IMR-90 (cell line): ENCODE results near the gene MGLL. TPM values are rescaled to one million over a fixed set of nuclear protein-coding genes. Genes with fewer than 3 reads are reported as not detected.

ENCODE experiments used
- ATAC-seq: fragments of 200-7000 bp; cut with Tn5 transposase; 2 replicates; pipeline ENCODE4 v1.9.1; 2020; ENCODE audit warnings: low read depth, mild to moderate bottlenecking, moderate library complexity
- BruUV-seq: library from RNA; stranded (reverse); fragments of 400-500 nt; replicated peaks from 2 replicates; lab custom pipeline; 2021; lab: Mats Ljungman, UMichigan
- CTCF ChIA-PET: fragments of 300-600 bp; formaldehyde crosslinking; extraction: SDS; loops from one replicate; lab custom pipeline; 2021; ENCODE audit warnings: antibody characterized with exemption; lab: Yijun Ruan, JAX
- POLR2A ChIA-PET: fragments of 300-600 bp; sonication (Branson Sonifier 250); formaldehyde crosslinking; loops from one replicate; lab custom pipeline; 2022; ENCODE audit warnings: antibody characterized with exemption; ENCODE audit not compliant: unreplicated experiment; lab: Charles Lee
- DNase-seq: peaks from one replicate; pipeline ENCODE4 v3.0.0; 2013
- H2AFZ ChIP-seq: replicated peaks from 2 replicates; pipeline ENCODE3; 2013; ENCODE audit warnings: low read length, mild to moderate bottlenecking; ENCODE audit not compliant: poor library complexity
- H2AK5ac ChIP-seq: 2 replicates; pipeline ENCODE4 v1.6.1; 2013; ENCODE audit warnings: low read depth, low read length, inconsistent platforms
- H2AK9ac ChIP-seq: replicated peaks from 2 replicates; pipeline ENCODE3; 2013; ENCODE audit warnings: mild to moderate bottlenecking, low read depth, low read length, moderate library complexity; ENCODE audit not compliant: poor library complexity
- H2BK120ac ChIP-seq: 2 replicates; pipeline ENCODE4 v1.6.1; 2013; ENCODE audit warnings: low read depth, low read length, inconsistent platforms
- H2BK15ac ChIP-seq: 3 replicates; pipeline ENCODE4 v1.6.1; 2013; ENCODE audit warnings: low read depth, low read length, inconsistent platforms
- H2BK20ac ChIP-seq: 2 replicates; pipeline ENCODE4 v1.6.1; 2013; ENCODE audit warnings: low read depth, mild to moderate bottlenecking, inconsistent platforms, low read length, moderate library complexity
- H2BK5ac ChIP-seq: 2 replicates; pipeline ENCODE4 v1.6.1; 2013; ENCODE audit warnings: mild to moderate bottlenecking, low read depth, low read length, inconsistent platforms; ENCODE audit not compliant: poor library complexity, severe bottlenecking
- H3K14ac ChIP-seq: replicated peaks from 2 replicates; pipeline ENCODE4 v1.6.1; 2013; ENCODE audit warnings: low read depth, low read length, inconsistent platforms
- H3K18ac ChIP-seq: 2 replicates; pipeline ENCODE4 v1.6.1; 2013; ENCODE audit warnings: low read depth, low read length, control low read depth
- H3K23ac ChIP-seq: 2 replicates; pipeline ENCODE4 v1.6.1; 2013; ENCODE audit warnings: low read depth, low read length, inconsistent platforms
- H3K27ac ChIP-seq: 2 replicates; pipeline ENCODE4 v1.5.1; 2013; ENCODE audit warnings: mild to moderate bottlenecking, control low read depth, low read length; ENCODE audit not compliant: insufficient read depth
- H3K27me3 ChIP-seq: 2 replicates; pipeline ENCODE4 v1.6.1; 2013; ENCODE audit warnings: low read length; ENCODE audit not compliant: control insufficient read depth, insufficient read depth
- H3K36me3 ChIP-seq: 2 replicates; pipeline ENCODE4 v1.6.1; 2013; ENCODE audit warnings: low read length, mixed read lengths; ENCODE audit not compliant: control insufficient read depth, insufficient read depth
- H3K4ac ChIP-seq: 2 replicates; pipeline ENCODE4 v1.6.1; 2013; ENCODE audit warnings: low read depth, low read length, inconsistent platforms
- H3K4me1 ChIP-seq: 2 replicates; pipeline ENCODE4 v1.6.1; 2013; ENCODE audit warnings: low read length, mixed read lengths; ENCODE audit not compliant: control insufficient read depth, insufficient read depth
- H3K4me2 ChIP-seq: 2 replicates; pipeline ENCODE4 v1.6.1; 2013; ENCODE audit warnings: low read depth, mild to moderate bottlenecking, control low read depth, low read length, moderate library complexity
- H3K4me3 ChIP-seq: 2 replicates; pipeline ENCODE4 v1.5.1; 2013; ENCODE audit warnings: low read depth, mild to moderate bottlenecking, control low read depth, low read length, moderate library complexity; ENCODE audit not compliant: insufficient read depth
- H3K56ac ChIP-seq: 2 replicates; pipeline ENCODE4 v1.6.1; 2013; ENCODE audit warnings: low read length, inconsistent platforms; ENCODE audit not compliant: insufficient read depth; ENCODE audit errors: extremely low read depth
- H3K79me1 ChIP-seq, 2 experiments: 2 replicates each; pipeline ENCODE4 v1.6.1; 2013; ENCODE audit warnings: low read length in 2 of 2, inconsistent platforms in 1 of 2, low read depth in 1 of 2
- H3K9ac ChIP-seq: 2 replicates; pipeline ENCODE4 v1.6.1; 2013; ENCODE audit warnings: low read depth, low read length, control low read depth
- H3K9me1 ChIP-seq: 2 replicates; pipeline ENCODE4 v1.6.1; 2013; ENCODE audit warnings: low read length, inconsistent platforms; ENCODE audit not compliant: insufficient read depth
- H3K9me3 ChIP-seq: 2 replicates; pipeline ENCODE4 v1.6.1; 2013; ENCODE audit warnings: low read length; ENCODE audit not compliant: control insufficient read depth, insufficient read depth
- H4K20me1 ChIP-seq: 2 replicates; pipeline ENCODE4 v1.6.1; 2013; ENCODE audit warnings: low read length, inconsistent platforms; ENCODE audit not compliant: insufficient read depth
- H4K5ac ChIP-seq: 2 replicates; pipeline ENCODE4 v1.6.1; 2013; ENCODE audit warnings: mild to moderate bottlenecking, low read depth, low read length, control low read depth
- H4K8ac ChIP-seq, 2 experiments: 2 replicates each; pipeline ENCODE4 v1.6.1; 2013; ENCODE audit warnings: low read depth in 2 of 2, low read length in 2 of 2, control low read depth in 1 of 2, inconsistent platforms in 1 of 2
- H4K91ac ChIP-seq: 2 replicates; pipeline ENCODE4 v1.6.1; 2013; ENCODE audit warnings: low read depth, low read length, inconsistent platforms; ENCODE audit not compliant: insufficient read depth
- BHLHE40 ChIP-seq: fragments of 150-350 bp; IDR thresholded peaks from 2 replicates; pipeline ENCODE4 v1.6.1; 2016; ENCODE audit warnings: mild to moderate bottlenecking, low read depth, low read length
- CHD1 ChIP-seq: IDR thresholded peaks from 2 replicates; pipeline ENCODE4 v1.6.1; 2012; ENCODE audit warnings: low read depth, low read length, improper control_type of control experiment
- MAFK ChIP-seq: IDR thresholded peaks from 2 replicates; pipeline ENCODE4 v1.6.1; 2012; ENCODE audit warnings: low read depth, low read length, improper control_type of control experiment
- MAZ ChIP-seq: IDR thresholded peaks from 2 replicates; pipeline ENCODE4 v1.6.1; 2012; ENCODE audit warnings: low read depth, mild to moderate bottlenecking, low read length, improper control_type of control experiment, moderate library complexity, borderline replicate concordance
- NFE2L2 ChIP-seq: fragments of 150-350 bp; IDR thresholded peaks from 2 replicates; pipeline ENCODE4 v1.6.1; 2016; ENCODE audit warnings: low read depth, mild to moderate bottlenecking, low read length
- RCOR1 ChIP-seq: IDR thresholded peaks from 2 replicates; pipeline ENCODE4 v1.6.1; 2012; ENCODE audit warnings: mild to moderate bottlenecking, low read length, improper control_type of control experiment; ENCODE audit not compliant: insufficient replicate concordance
- RFX5 ChIP-seq: IDR thresholded peaks from 2 replicates; pipeline ENCODE4 v1.8.0; 2012; ENCODE audit warnings: low read depth, mild to moderate bottlenecking, low read length, moderate library complexity
- SMC3 ChIP-seq: fragments of 150-350 bp; IDR thresholded peaks from 2 replicates; pipeline ENCODE4 v1.6.1; 2016; ENCODE audit warnings: low read depth, mild to moderate bottlenecking, antibody characterized with exemption, low read length, moderate library complexity
- WGBS, 2 experiments: methylation state at CpG; one replicate each; pipeline versions ENCODE4 v1.1.5 to v1.1.7; 2013; ENCODE audit warnings: missing lambda C conversion rate in 2 of 2; ENCODE audit not compliant: insufficient read length in 1 of 2; ENCODE audit errors: extremely low coverage in 2 of 2; 5-methylcytosine and 5-hydroxymethylcytosine counted together
- dilution Hi-C: fragments of 300-500 bp; cut with HindIII; formaldehyde crosslinking; loops from one replicate; pipeline ENCODE4 v1.14.3; 2018; ENCODE audit warnings: low sequenced_read_pairs; ENCODE audit not compliant: unreplicated experiment
- in situ Hi-C: fragments of 300-500 bp; cut with MboI; formaldehyde crosslinking; loops from 3 replicates; pipeline ENCODE4 v1.14.3; 2019; ENCODE audit warnings: low sequenced_read_pairs, inconsistent platforms, mixed read lengths
- intact Hi-C: fragments of 100-400 bp; cut with micrococcal nuclease; formaldehyde crosslinking; loops from 2 replicates; pipeline ENCODE4 v1.10.0; 2022
- polyA plus RNA-seq, 3 experiments: library from polyadenylated mRNA; depleted of rRNA; stranded (reverse); fragments of >200 nt; gene quantifications; 2 replicates each; pipeline ENCODE4 v1.2.3, GENCODE V29; 2012; ENCODE audit warnings: low replicate concordance in 1 of 3
- total RNA-seq: library from RNA; depleted of rRNA; stranded (reverse); fragments of >200 nt; gene quantifications from 2 replicates; pipeline ENCODE4 v1.2.3, GENCODE V29; 2012
- TF ChIP-seq, protein P1 (sequence below): fragments of 150-350 bp; IDR thresholded peaks from 2 replicates; pipeline ENCODE4 v1.6.1; 2017; ENCODE audit warnings: mild to moderate bottlenecking, antibody characterized with exemption, low read length, low read depth
- TF ChIP-seq, protein P2 (sequence below): conservative IDR thresholded peaks from 2 replicates; pipeline ENCODE4 v1.5.1; 2012; ENCODE audit warnings: mild to moderate bottlenecking, low read depth, low read length, improper control_type of control experiment
- TF ChIP-seq, protein P3 (sequence below): fragments of 150-350 bp; IDR thresholded peaks from 2 replicates; pipeline ENCODE4 v1.6.1; 2016; ENCODE audit warnings: low read depth, mild to moderate bottlenecking, low read length, moderate library complexity, borderline replicate concordance

The MGLL gene
- total and polyA plus RNA-seq, 2 of the 4 experiments (the other 2 are of a cell fraction), result 23.7 to 60.6 TPM

DNA sequence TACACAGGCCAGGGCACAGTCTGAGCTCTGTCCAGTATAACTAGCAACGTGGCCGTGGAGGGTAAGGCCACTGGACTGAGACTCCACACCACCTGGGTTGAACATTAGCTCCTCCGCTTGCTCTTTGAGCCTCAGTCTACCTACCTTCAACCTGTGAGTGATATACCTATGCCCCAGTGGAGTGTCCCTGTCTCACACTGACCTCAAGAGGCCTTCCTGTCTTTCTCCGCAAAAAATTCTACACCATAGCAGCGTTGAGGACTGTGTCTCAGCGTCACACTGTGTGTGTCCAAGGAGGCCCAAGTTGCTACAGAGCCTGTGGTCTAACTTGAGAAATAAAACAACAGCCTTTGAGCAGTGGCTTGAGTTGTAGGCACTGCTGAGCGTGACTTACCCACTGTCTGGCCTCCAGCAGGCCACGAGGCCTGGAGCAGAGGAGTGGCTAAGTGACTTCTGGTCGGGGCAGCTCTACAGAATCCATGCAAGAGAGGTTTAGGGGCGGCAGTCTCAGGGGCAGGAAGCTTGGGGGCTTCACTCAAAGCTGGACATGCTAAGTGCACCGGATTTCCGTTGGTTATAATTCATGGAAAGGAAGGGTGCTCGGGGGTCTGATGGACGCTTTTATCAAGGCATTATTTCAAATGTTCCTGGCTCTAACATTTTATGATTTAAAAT is 2.0 kb upstream of the MGLL start:
- Histone ChIP-seq H2AK5ac (no peak overlapping the region; the same call in 1 of the 2 replicates), H2AFZ (peak overlapping the region; percentile 19), H3K9ac (no peak overlapping the region), H3K4me3 (no peak overlapping the region), H2BK20ac (peak overlapping the region; percentile 18), H2BK15ac (no peak overlapping the region), H3K9me3 (no peaks in the 10 kb centered on the region), H4K8ac (no peak overlapping the region; a peak in 1 of 4 replicates), H3K4ac (0 out of 2 replicates have a peak overlapping the region, but pooled peaks have one; percentile 12), H3K4me2 (no peak overlapping the region), H4K20me1 (no peaks in the 10 kb centered on the region), H3K18ac (no peak overlapping the region), H2BK5ac (no peak overlapping the region), H3K27ac (no peak overlapping the region), H3K14ac (no peak overlapping the region), H2BK120ac (no peak overlapping the region), H2AK9ac (peak overlapping the region; percentile 49), H4K5ac (no peak overlapping the region), H3K4me1 (peaks cover 16% of the 10 kb centered on the region), H3K27me3 (no peaks in the 10 kb centered on the region), H3K79me1 (peaks cover 13 to 34% of the 10 kb centered on the region in 2 experiments; a peak in 3 of 4 replicates), H3K9me1 (peaks cover 6% of the 10 kb centered on the region), H3K36me3 (no peaks in the 10 kb centered on the region; the same call in 1 of the 2 replicates), H3K56ac (no peak overlapping the region), H3K23ac (0 out of 2 replicates have a peak overlapping the region, but pooled peaks have one; percentile 16), H4K91ac (no peak overlapping the region)
- ATAC-seq (no peak), DNase-seq (no peak)
- intact Hi-C loops, result loop anchor here (5.0 kb wide), 1 partner anchor 87 kb away; no protein-coding TSS in a partner anchor
- no TSS peak for BruUV-seq
- ChIA-PET POLR2A (no interaction called here), CTCF (interaction anchor here (1.4 kb wide), 1 partner anchor 127 kb away, joined by 3 read pairs; no protein-coding TSS in a partner anchor)
- 90% methylated on average over 7 of the region's 14 CpGs; no CpG with 5 or more reads in 1 of the 2 experiments for WGBS, 2 experiments
- in situ Hi-C loops, result no loop called here
- no peak for TF ChIP-seq NFE2L2
- TF ChIP-seq, protein P1, sequence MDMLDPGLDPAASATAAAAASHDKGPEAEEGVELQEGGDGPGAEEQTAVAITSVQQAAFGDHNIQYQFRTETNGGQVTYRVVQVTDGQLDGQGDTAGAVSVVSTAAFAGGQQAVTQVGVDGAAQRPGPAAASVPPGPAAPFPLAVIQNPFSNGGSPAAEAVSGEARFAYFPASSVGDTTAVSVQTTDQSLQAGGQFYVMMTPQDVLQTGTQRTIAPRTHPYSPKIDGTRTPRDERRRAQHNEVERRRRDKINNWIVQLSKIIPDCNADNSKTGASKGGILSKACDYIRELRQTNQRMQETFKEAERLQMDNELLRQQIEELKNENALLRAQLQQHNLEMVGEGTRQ, result no peak
- no peak for TF ChIP-seq CHD1
- TF ChIP-seq MAFK, result no peak
- TF ChIP-seq, protein P2, sequence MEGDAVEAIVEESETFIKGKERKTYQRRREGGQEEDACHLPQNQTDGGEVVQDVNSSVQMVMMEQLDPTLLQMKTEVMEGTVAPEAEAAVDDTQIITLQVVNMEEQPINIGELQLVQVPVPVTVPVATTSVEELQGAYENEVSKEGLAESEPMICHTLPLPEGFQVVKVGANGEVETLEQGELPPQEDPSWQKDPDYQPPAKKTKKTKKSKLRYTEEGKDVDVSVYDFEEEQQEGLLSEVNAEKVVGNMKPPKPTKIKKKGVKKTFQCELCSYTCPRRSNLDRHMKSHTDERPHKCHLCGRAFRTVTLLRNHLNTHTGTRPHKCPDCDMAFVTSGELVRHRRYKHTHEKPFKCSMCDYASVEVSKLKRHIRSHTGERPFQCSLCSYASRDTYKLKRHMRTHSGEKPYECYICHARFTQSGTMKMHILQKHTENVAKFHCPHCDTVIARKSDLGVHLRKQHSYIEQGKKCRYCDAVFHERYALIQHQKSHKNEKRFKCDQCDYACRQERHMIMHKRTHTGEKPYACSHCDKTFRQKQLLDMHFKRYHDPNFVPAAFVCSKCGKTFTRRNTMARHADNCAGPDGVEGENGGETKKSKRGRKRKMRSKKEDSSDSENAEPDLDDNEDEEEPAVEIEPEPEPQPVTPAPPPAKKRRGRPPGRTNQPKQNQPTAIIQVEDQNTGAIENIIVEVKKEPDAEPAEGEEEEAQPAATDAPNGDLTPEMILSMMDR, result no peak
- no peak for TF ChIP-seq SMC3
- no peak for TF ChIP-seq RCOR1
- TF ChIP-seq MAZ, result no peak
- no peak for TF ChIP-seq BHLHE40
- TF ChIP-seq, protein P3, sequence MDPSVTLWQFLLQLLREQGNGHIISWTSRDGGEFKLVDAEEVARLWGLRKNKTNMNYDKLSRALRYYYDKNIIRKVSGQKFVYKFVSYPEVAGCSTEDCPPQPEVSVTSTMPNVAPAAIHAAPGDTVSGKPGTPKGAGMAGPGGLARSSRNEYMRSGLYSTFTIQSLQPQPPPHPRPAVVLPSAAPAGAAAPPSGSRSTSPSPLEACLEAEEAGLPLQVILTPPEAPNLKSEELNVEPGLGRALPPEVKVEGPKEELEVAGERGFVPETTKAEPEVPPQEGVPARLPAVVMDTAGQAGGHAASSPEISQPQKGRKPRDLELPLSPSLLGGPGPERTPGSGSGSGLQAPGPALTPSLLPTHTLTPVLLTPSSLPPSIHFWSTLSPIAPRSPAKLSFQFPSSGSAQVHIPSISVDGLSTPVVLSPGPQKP, result no peak
- no peak for TF ChIP-seq RFX5
- dilution Hi-C loops, result no loop called here
